ENCODE measurements around the gene SGTA.

DNA sequence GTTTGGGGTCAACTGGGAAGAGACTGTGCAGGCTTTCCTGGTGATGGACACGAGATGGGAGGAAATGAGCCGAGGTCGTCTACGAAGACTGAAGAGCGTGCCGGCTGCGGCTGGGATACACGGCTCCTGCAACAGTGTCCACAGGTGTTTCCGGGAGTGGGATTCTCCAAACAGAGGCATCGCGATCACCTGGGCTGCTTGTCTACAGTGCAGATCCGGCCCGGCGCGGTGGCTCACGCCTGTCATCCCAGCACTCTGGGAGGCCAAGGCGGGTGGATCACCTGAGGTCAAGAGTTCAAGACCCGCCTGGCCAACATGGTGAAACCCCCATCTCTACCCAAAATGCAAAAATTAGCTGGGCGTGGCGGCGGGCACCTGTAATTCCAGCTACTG, 31.6 kb downstream of the SGTA start:
- TF ChIP-seq CTCF (IDR thresholded peaks at IDR 0.05) (no peak), ZFX (IDR thresholded peaks at IDR 0.05; ENCODE audit: borderline replicate concordance) (no peak)
